Loucy (cell line): ENCODE measurements around the gene MS4A10.

Source experiments
- H2AFZ ChIP-seq: fragments of 200-600 bp; sonication (generic); 2 replicates; pipeline ENCODE4 v1.6.0; 2016; ENCODE audit warnings: antibody characterized with exemption, mild to moderate bottlenecking, low read length, moderate library complexity
- H3F3A ChIP-seq: fragments of 200-600 bp; 2 replicates; pipeline ENCODE4 v1.6.0; 2016; ENCODE audit warnings: antibody characterized with exemption, low read depth, mild to moderate bottlenecking
- H3K27me3 ChIP-seq: fragments of 200-600 bp; sonication (generic); 2 replicates; pipeline ENCODE4 v1.6.1; 2014; ENCODE audit warnings: low read length, mild to moderate bottlenecking; ENCODE audit not compliant: insufficient read depth, poor library complexity, severe bottlenecking
- H3K36me3 ChIP-seq: fragments of 200-600 bp; sonication (generic); 2 replicates; pipeline ENCODE4 v1.6.1; 2016; ENCODE audit warnings: low read length; ENCODE audit not compliant: insufficient read depth
- H3K4me1 ChIP-seq: fragments of 200-600 bp; sonication (generic); 2 replicates; pipeline ENCODE4 v1.5.1; 2014; ENCODE audit warnings: low read length, mild to moderate bottlenecking; ENCODE audit not compliant: insufficient read depth, poor library complexity, severe bottlenecking
- H3K4me2 ChIP-seq: fragments of 200-600 bp; sonication (generic); 2 replicates; pipeline ENCODE4 v1.6.0; 2014; ENCODE audit warnings: antibody characterized with exemption, low read length, low read depth, mild to moderate bottlenecking; ENCODE audit not compliant: poor library complexity, severe bottlenecking
- H3K4me3 ChIP-seq: fragments of 200-600 bp; sonication (generic); 2 replicates; pipeline ENCODE4 v1.5.1; 2014; ENCODE audit warnings: low read length, mild to moderate bottlenecking, mixed read lengths; ENCODE audit not compliant: poor library complexity, severe bottlenecking
- H3K79me2 ChIP-seq: fragments of 200-600 bp; sonication (generic); 2 replicates; pipeline ENCODE4 v1.6.1; 2014; ENCODE audit warnings: low read length; ENCODE audit not compliant: insufficient read depth
- H3K9ac ChIP-seq: fragments of 200-600 bp; sonication (generic); 2 replicates; pipeline ENCODE4 v1.6.0; 2014; ENCODE audit warnings: mild to moderate bottlenecking, low read depth, low read length, moderate library complexity; ENCODE audit not compliant: poor library complexity, severe bottlenecking
- H3K9me2 ChIP-seq: fragments of 200-600 bp; sonication (generic); replicated peaks from 2 replicates; pipeline ENCODE4 v1.6.1; 2016; ENCODE audit warnings: low read depth, low read length, mixed read lengths
- H3K9me3 ChIP-seq: fragments of 200-600 bp; sonication (generic); 2 replicates; pipeline ENCODE4 v1.6.1; 2014; ENCODE audit warnings: mild to moderate bottlenecking, antibody characterized with exemption, low read length, low read depth; ENCODE audit not compliant: insufficient read depth
- H4K20me1 ChIP-seq: fragments of 200-600 bp; sonication (generic); 2 replicates; pipeline ENCODE4 v1.6.0; 2014; ENCODE audit warnings: antibody characterized with exemption, low read length, mild to moderate bottlenecking; ENCODE audit not compliant: insufficient read depth, poor library complexity, severe bottlenecking
- EZH2phosphoT487 ChIP-seq: fragments of 200-600 bp; IDR thresholded peaks from 2 replicates; pipeline ENCODE4 v1.6.1; 2018; ENCODE audit warnings: antibody characterized with exemption, mild to moderate bottlenecking, moderate library complexity, borderline replicate concordance
- TF ChIP-seq, protein P1 (sequence below): fragments of 200-600 bp; sonication (generic); conservative IDR thresholded peaks from 2 replicates; pipeline ENCODE4 v1.5.1; 2014; ENCODE audit warnings: mild to moderate bottlenecking, antibody characterized with exemption, low read length

MS4A10 gene

GRCh38 chr11:60769811-60770210 lies 15.3 kb upstream of the MS4A10 start:
- Histone ChIP-seq H3K36me3 (no peaks in the 10 kb centered on the region), H3K4me3 (no peak overlapping the region), H2AFZ (no peak overlapping the region), H3K79me2 (no peaks in the 10 kb centered on the region), H4K20me1 (no peaks in the 10 kb centered on the region), H3F3A (no peaks in the 10 kb centered on the region), H3K9me2 (no peaks in the 10 kb centered on the region), H3K9me3 (no peaks in the 10 kb centered on the region), H3K9ac (no peak overlapping the region), H3K4me2 (no peak overlapping the region), H3K4me1 (no peaks in the 10 kb centered on the region), H3K27me3 (no peaks in the 10 kb centered on the region)
- TF ChIP-seq, protein P1, sequence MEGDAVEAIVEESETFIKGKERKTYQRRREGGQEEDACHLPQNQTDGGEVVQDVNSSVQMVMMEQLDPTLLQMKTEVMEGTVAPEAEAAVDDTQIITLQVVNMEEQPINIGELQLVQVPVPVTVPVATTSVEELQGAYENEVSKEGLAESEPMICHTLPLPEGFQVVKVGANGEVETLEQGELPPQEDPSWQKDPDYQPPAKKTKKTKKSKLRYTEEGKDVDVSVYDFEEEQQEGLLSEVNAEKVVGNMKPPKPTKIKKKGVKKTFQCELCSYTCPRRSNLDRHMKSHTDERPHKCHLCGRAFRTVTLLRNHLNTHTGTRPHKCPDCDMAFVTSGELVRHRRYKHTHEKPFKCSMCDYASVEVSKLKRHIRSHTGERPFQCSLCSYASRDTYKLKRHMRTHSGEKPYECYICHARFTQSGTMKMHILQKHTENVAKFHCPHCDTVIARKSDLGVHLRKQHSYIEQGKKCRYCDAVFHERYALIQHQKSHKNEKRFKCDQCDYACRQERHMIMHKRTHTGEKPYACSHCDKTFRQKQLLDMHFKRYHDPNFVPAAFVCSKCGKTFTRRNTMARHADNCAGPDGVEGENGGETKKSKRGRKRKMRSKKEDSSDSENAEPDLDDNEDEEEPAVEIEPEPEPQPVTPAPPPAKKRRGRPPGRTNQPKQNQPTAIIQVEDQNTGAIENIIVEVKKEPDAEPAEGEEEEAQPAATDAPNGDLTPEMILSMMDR = no peak
- TF ChIP-seq EZH2phosphoT487 = no peak

- H3K9ac ChIP-seq = no peak overlapping the region
- no peaks in the 10 kb centered on the region for H3K9me2 ChIP-seq
- H4K20me1 ChIP-seq = no peaks in the 10 kb centered on the region
- no peaks in the 10 kb centered on the region for H3K27me3 ChIP-seq
- H3K9me3 ChIP-seq = no peaks in the 10 kb centered on the region
- TF ChIP-seq EZH2phosphoT487 = no peak
- TF ChIP-seq, protein P1 = no peak
- no peaks in the 10 kb centered on the region for H3F3A ChIP-seq
- no peak overlapping the region for H3K4me2 ChIP-seq
- H3K36me3 ChIP-seq = no peaks in the 10 kb centered on the region
- no peaks in the 10 kb centered on the region for H3K79me2 ChIP-seq
- H3K4me1 ChIP-seq = peaks cover 5% of the 10 kb centered on the region
- H2AFZ ChIP-seq = no peak overlapping the region
- H3K4me3 ChIP-seq = no peak overlapping the region
Observed at GRCh38 chr11:60771146-60771545, 14.0 kb upstream of the MS4A10 start.

DNA sequence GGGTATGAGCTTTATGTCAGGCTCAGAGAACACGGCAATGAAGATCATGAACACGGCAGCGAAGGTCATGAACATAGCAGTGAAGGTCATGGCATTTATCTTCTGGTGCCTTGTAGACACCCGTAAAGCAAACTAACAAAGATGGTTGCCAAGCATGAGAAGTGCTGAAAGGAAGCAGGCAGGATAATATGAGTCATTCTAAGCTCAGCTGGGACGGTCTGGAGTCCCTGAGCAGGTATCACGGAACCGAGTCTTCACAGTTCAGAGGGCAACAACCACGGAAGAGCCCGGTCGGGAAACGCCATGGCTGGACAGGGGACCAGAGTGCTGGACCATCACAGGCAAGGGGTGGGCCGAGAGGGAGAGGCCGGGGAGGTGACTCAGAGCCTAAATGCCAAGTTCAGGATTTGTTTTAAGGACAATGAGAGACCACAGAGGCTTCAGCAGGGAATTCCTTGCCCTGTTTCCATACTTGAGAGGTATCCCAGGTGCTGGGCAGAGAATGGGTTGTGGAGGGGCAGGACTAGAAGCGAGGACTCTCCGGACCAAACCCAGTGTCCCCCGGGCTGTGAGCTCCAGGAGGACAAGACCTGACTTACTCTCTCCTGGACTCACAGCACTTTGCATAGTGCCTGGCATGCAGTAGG lies 13.1 kb upstream of the MS4A10 start:
- no peaks in the 10 kb centered on the region for H3K27me3 ChIP-seq
- no peak overlapping the region for H2AFZ ChIP-seq
- H3K4me2 ChIP-seq = no peak overlapping the region

More for the DNA sequence above, 13.1 kb upstream of the MS4A10 start:
- TF ChIP-seq, protein P1 = no peak
- no peak for TF ChIP-seq EZH2phosphoT487
- Histone ChIP-seq H3K79me2 (no peaks in the 10 kb centered on the region), H3K4me1 (peaks cover 5% of the 10 kb centered on the region), H3K9ac (no peak overlapping the region), H3K9me2 (no peaks in the 10 kb centered on the region), H3K9me3 (no peaks in the 10 kb centered on the region), H3K36me3 (no peaks in the 10 kb centered on the region), H3K4me3 (no peak overlapping the region), H3F3A (no peaks in the 10 kb centered on the region), H4K20me1 (no peaks in the 10 kb centered on the region)
